Measurements from ENCODE around the gene FBRS.

Gene FBRS

GRCh38 chr16:30645727-30646126 is 12.5 kb upstream of the FBRS start:
- no peak for DNase-seq

GRCh38 chr16:30647274-30647571 is 11.0 kb upstream of the FBRS start:
- no peak for DNase-seq

- DNase-seq, result no peak
Observed at GRCh38 chr16:30649725-30650368, 8.4 kb upstream of the FBRS start.

GRCh38 chr16:30650369-30651123 is 7.7 kb upstream of the FBRS start, which contains the start of gene PRR14:
PRR14 (plus strand) TSS chr16:30650960; CDS start chr16:30651646, 686 bp downstream.
- DNase-seq, result peak; percentile 99

- peak; percentile 74 to 80 for DNase-seq
Observed at GRCh38 chr16:30651124-30652004, 6.9 kb upstream of the FBRS start.

GRCh38 chr16:30652005-30652296 is 6.3 kb upstream of the FBRS start:
- DNase-seq, result no peak

- DNase-seq, result no peak
Observed at GRCh38 chr16:30652718-30653117, 5.5 kb upstream of the FBRS start.

GRCh38 chr16:30654856-30655255 is 3.4 kb upstream of the FBRS start:
- DNase-seq, result no peak

GRCh38 chr16:30655815-30656347 is 2.4 kb upstream of the FBRS start:
- no peak for DNase-seq

GRCh38 chr16:30656388-30656787 is 1.8 kb upstream of the FBRS start:
- DNase-seq, result no peak

GRCh38 chr16:30656974-30657865 is 1.0 kb upstream of the FBRS start:
- DNase-seq, result peak; percentile 9 to 35

- DNase-seq, result peak; percentile 97 to 98
Observed at GRCh38 chr16:30658731-30659506, 688 bp downstream of the FBRS start.

GRCh38 chr16:30659507-30660423 is 1.5 kb downstream of the FBRS start:
- no peak for DNase-seq

GRCh38 chr16:30660424-30661261 is 2.4 kb downstream of the FBRS start:
- peak; percentile 77 for DNase-seq

GRCh38 chr16:30662449-30662848 is 4.2 kb downstream of the FBRS start:
- no peak for DNase-seq

- DNase-seq, result no peak
Observed at GRCh38 chr16:30663038-30663437, 4.8 kb downstream of the FBRS start.

GRCh38 chr16:30663820-30664219 is 5.6 kb downstream of the FBRS start:
- DNase-seq, result no peak

- no peak for DNase-seq
Observed at GRCh38 chr16:30664616-30665109, 6.4 kb downstream of the FBRS start.

GRCh38 chr16:30665155-30665829 is 7.1 kb downstream of the FBRS start:
- no peak for DNase-seq
